Spleen (tissue), 7 donors: ENCODE results near the gene SOD1.

Source experiments
- CTCF ChIP-seq, 11 experiments: fragments of 200-600 bp in 7 of 11; fragments of 450-650 bp in 4 of 11; sonication (generic) in 4 of 11; IDR thresholded peaks in 8 of 11; conservative IDR thresholded peaks in 3 of 11; 1 replicate in 7 of 11; 2 replicates in 4 of 11; pipeline versions ENCODE4 v1.4.0 to v1.8.0; 2016 to 2021; ENCODE audit warnings: antibody characterized with exemption in 11 of 11, inconsistent platforms in 4 of 11, mild to moderate bottlenecking in 1 of 11
- POLR2A ChIP-seq, 3 donors: fragments of 450-650 bp; IDR thresholded peaks; one replicate each; pipeline ENCODE4 v1.5.1; 2017; ENCODE audit warnings: antibody characterized with exemption in 3 of 3, mild to moderate bottlenecking in 1 of 3
- POLR2AphosphoS5 ChIP-seq, 3 donors: sonication (generic); formaldehyde crosslinking; IDR thresholded peaks; one replicate each; pipeline ENCODE4 v1.5.1; 2017; ENCODE audit warnings: antibody characterized with exemption in 3 of 3
- donor health status: DM: no; HTN: no; CAD: no; lungs with moderate emphysema.
- donor health status: DM: no; HTN: no; CAD: no.
- donor health status: DM: no; HTN: no; CAD: no.

GRCh38 chr21:31636874-31637273 is 22.6 kb upstream of the SOD1 start:
- no peak for TF ChIP-seq CTCF (IDR thresholded peaks at IDR 0.05 in 8 of 11, conservative IDR thresholded peaks at IDR 0.05 in 3 of 11)
- no peak for TF ChIP-seq POLR2AphosphoS5 (IDR thresholded peaks at IDR 0.05)
- TF ChIP-seq POLR2A (IDR thresholded peaks at IDR 0.05) = no peak
